Hematopoietic multipotent progenitor cell treated with erythropoietin and hydrocortisone succinate and interleukin-3 and kit ligand, for 17 days (in vitro differentiated cells): Measurements from ENCODE around the gene ZNF444.
"Not testable (repeated sequence)": the region's sequence is repeated elsewhere in the genome, so short reads cannot be mapped to it uniquely, and the experiment has no call there.

Experiments used
- DNase-seq: peaks from one replicate; pipeline ENCODE4 v3.0.0-alpha.2; 2015; ENCODE audit warnings: low spot score

The ZNF444 gene

GRCh38 chr19:56147307-56147706 lies 6.2 kb downstream of the ZNF444 start:
- DNase-seq, result no peak

GRCh38 chr19:56148096-56148495 lies 7.0 kb downstream of the ZNF444 start:
- no peak for DNase-seq

- not testable (repeated sequence) for DNase-seq
These were observed 8.0 kb downstream of the ZNF444 start for GRCh38 chr19:56148955-56149655.

- DNase-seq, result no peak
These were observed 8.6 kb downstream of the ZNF444 start for GRCh38 chr19:56149656-56150038.

GRCh38 chr19:56150358-56150757 lies 9.3 kb downstream of the ZNF444 start:
- no peak for DNase-seq

GRCh38 chr19:56152644-56153043 lies 11.6 kb downstream of the ZNF444 start:
- no peak for DNase-seq

GRCh38 chr19:56153507-56153906 lies 12.4 kb downstream of the ZNF444 start:
- no peak for DNase-seq

GRCh38 chr19:56155124-56155687 lies 14.1 kb downstream of the ZNF444 start:
- DNase-seq, result no peak

GRCh38 chr19:56156768-56157167 lies 15.7 kb downstream of the ZNF444 start:
- no peak for DNase-seq

- DNase-seq, result no peak
These were observed 17.2 kb downstream of the ZNF444 start for GRCh38 chr19:56158170-56158757.

- DNase-seq, result no peak
These were observed 18.0 kb downstream of the ZNF444 start for GRCh38 chr19:56159009-56159559.

GRCh38 chr19:56159622-56160271 lies 18.7 kb downstream of the ZNF444 start:
- no peak for DNase-seq

- DNase-seq, result no peak
These were observed 20.4 kb downstream of the ZNF444 start for GRCh38 chr19:56161534-56161933.

GRCh38 chr19:56162258-56162657 lies 21.2 kb downstream of the ZNF444 start:
- no peak for DNase-seq

- DNase-seq, result no peak
These were observed 22.0 kb downstream of the ZNF444 start for GRCh38 chr19:56163097-56163496.

- no peak for DNase-seq
These were observed 26.0 kb downstream of the ZNF444 start for GRCh38 chr19:56167064-56167578.

GRCh38 chr19:56170261-56170660 lies 29.2 kb downstream of the ZNF444 start:
- DNase-seq, result no peak

GRCh38 chr19:56174086-56174485 lies 33.0 kb downstream of the ZNF444 start:
- DNase-seq, result no peak

- no peak for DNase-seq
These were observed 33.5 kb downstream of the ZNF444 start for GRCh38 chr19:56174550-56174949.

GRCh38 chr19:56175861-56176307 lies 34.8 kb downstream of the ZNF444 start, which contains the start of gene GALP:
Gene GALP, plus strand, starts transcription at chr19:56176008. Its CDS starts 1,101 bp downstream, at chr19:56177109.
- DNase-seq, result not testable (repeated sequence)

- DNase-seq, result not testable (repeated sequence)
These were observed 35.2 kb downstream of the ZNF444 start for GRCh38 chr19:56176310-56176709.

GRCh38 chr19:56176881-56177280 lies 35.8 kb downstream of the ZNF444 start:
- DNase-seq, result no peak
